K562 (cell line): ENCODE results near the gene LSM4. TPM values are rescaled to one million over a fixed set of nuclear protein-coding genes. Genes with fewer than 3 reads are reported as not detected.

ENCODE experiments used
- CCNT2 ChIP-seq: IDR thresholded peaks from 2 replicates; pipeline ENCODE4 v1.6.1; 2011; ENCODE audit warnings: borderline replicate concordance, low read depth, mild to moderate bottlenecking, moderate library complexity, mixed read lengths, low read length; ENCODE audit not compliant: insufficient read length; ENCODE audit errors: extremely low read depth
- EP400 ChIP-seq: fragments of 450-650 bp; IDR thresholded peaks from 2 replicates; pipeline ENCODE4 v1.6.1; 2017; ENCODE audit warnings: antibody characterized with exemption, mild to moderate bottlenecking, moderate library complexity
- ETS2 ChIP-seq: IDR thresholded peaks from 2 replicates; pipeline ENCODE4 v1.6.1; 2016; ENCODE audit warnings: borderline replicate concordance, missing genetic modification characterization, mild to moderate bottlenecking, moderate library complexity, missing compliant biosample characterization; ENCODE audit not compliant: poor library complexity, severe bottlenecking
- EZH2 ChIP-seq: IDR thresholded peaks from 2 replicates; pipeline ENCODE4 v1.6.1; 2012; ENCODE audit warnings: low read depth, mild to moderate bottlenecking, inconsistent platforms, low read length, borderline replicate concordance
- HBP1 ChIP-seq: fragments of 450-650 bp; formaldehyde crosslinking; IDR thresholded peaks from 2 replicates; pipeline ENCODE4 v1.4.0; 2022; ENCODE audit warnings: missing genetic modification characterization
- HMG20A ChIP-seq: fragments of 450-650 bp; formaldehyde crosslinking; conservative IDR thresholded peaks from 2 replicates; pipeline ENCODE4 v1.4.0; 2020; ENCODE audit warnings: mild to moderate bottlenecking, mixed read lengths
- KAT7 ChIP-seq: sonication (generic); formaldehyde crosslinking; IDR thresholded peaks from 2 replicates; pipeline ENCODE4 v1.8.0; 2022; ENCODE audit warnings: missing genetic modification reagents, mild to moderate bottlenecking, borderline replicate concordance
- NFIX ChIP-seq: fragments of 250-450 bp; sonication (Bioruptor Pico); IDR thresholded peaks from 2 replicates; pipeline ENCODE4 v1.4.0; 2020; ENCODE audit warnings: low read depth, mild to moderate bottlenecking, moderate library complexity
- RREB1 ChIP-seq: fragments of 250-450 bp; sonication (Bioruptor Pico); IDR thresholded peaks from 2 replicates; pipeline ENCODE4 v1.4.0; 2020
- SAP30 ChIP-seq: fragments of 200-600 bp; sonication (generic); IDR thresholded peaks from 2 replicates; pipeline ENCODE4 v1.6.1; 2012; ENCODE audit warnings: borderline replicate concordance, low read depth, mild to moderate bottlenecking, moderate library complexity, low read length, control low read depth, inconsistent platforms; ENCODE audit not compliant: insufficient read depth, poor library complexity, severe bottlenecking
- SNAPC5 ChIP-seq: fragments of 250-450 bp; sonication (Bioruptor Pico); IDR thresholded peaks from 2 replicates; pipeline ENCODE4 v1.8.0; 2021; ENCODE audit warnings: moderate library complexity, mild to moderate bottlenecking, inconsistent platforms
- TBP ChIP-seq: optimal IDR thresholded peaks from 2 replicates; pipeline ENCODE3; 2011; ENCODE audit warnings: low read depth, low read length, improper control_type of control experiment
- TCFL5 ChIP-seq: fragments of 250-450 bp; sonication (Bioruptor Pico); conservative IDR thresholded peaks from 2 replicates; pipeline ENCODE4 v1.6.1; 2021; ENCODE audit warnings: mild to moderate bottlenecking, moderate library complexity, matching md5 sums
- TFAP4 ChIP-seq: sonication (generic); formaldehyde crosslinking; IDR thresholded peaks from 2 replicates; pipeline ENCODE4 v1.8.0; 2022; ENCODE audit warnings: missing genetic modification reagents, mild to moderate bottlenecking, moderate library complexity, borderline replicate concordance
- ZNF449 ChIP-seq: fragments of 250-450 bp; sonication (Bioruptor Pico); IDR thresholded peaks from 2 replicates; pipeline ENCODE4 v1.8.0; 2022; ENCODE audit warnings: moderate library complexity, mild to moderate bottlenecking, inconsistent platforms
- ZNF696 ChIP-seq: fragments of 250-450 bp; sonication (Bioruptor Pico); conservative IDR thresholded peaks from 2 replicates; pipeline ENCODE4 v1.4.0; 2020; ENCODE audit warnings: mild to moderate bottlenecking, moderate library complexity
- polyA plus RNA-seq, 8 experiments: library from polyadenylated mRNA; depleted of rRNA in 4 of 8; stranded (reverse) in 5 of 8; unstranded in 3 of 8; fragments of >200 nt; fragmentation: Nextera tagmentation in 2 of 8; fragmentation: Illumina TruSeq in 1 of 8; extraction: Ambion mirVana in 2 of 8; extraction: Trizol in 1 of 8; gene quantifications; 2 replicates each; pipeline versions ENCODE4 v1.2.1 to v1.2.3, GENCODE V29; 2011 to 2014; ENCODE audit warnings: inconsistent platforms in 1 of 8, missing spikeins in 1 of 8
- total RNA-seq, 7 experiments: library from RNA; depleted of rRNA in 6 of 7; stranded (reverse); fragments of >200 nt in 6 of 7; fragmentation: Illumina TruSeq in 2 of 7; extraction: Trizol in 2 of 7; gene quantifications; 2 replicates each; pipeline versions ENCODE4 v1.2.1 to v1.2.3, GENCODE V29; 2011 to 2021; ENCODE audit warnings: low replicate concordance in 1 of 7

Gene LSM4
- total and polyA plus RNA-seq, 9 of the 15 experiments (the other 6 are each of a cell fraction or from before 2014, with no cell fraction given): 11.9 to 763 (median 202) TPM

GRCh38 chr19:18279516-18280246 lies 43.2 kb downstream of the LSM4 start (continued):
- TF ChIP-seq RREB1 (CRISPR knock-in tag): no peak
- peak; percentile 71 for TF ChIP-seq CCNT2
- no peak for TF ChIP-seq ZNF449 (CRISPR knock-in tag)
- TF ChIP-seq SAP30: no peak
- no peak for TF ChIP-seq TCFL5
- TF ChIP-seq EP400: peak; percentile 61
- peak; percentile 87 for TF ChIP-seq TFAP4
- TF ChIP-seq NFIX (CRISPR knock-in tag): no peak
- no peak for TF ChIP-seq EZH2
- peak; percentile 62 for TF ChIP-seq TBP
- no peak for TF ChIP-seq ZNF696
- no peak for TF ChIP-seq SNAPC5
- TF ChIP-seq KAT7 (CRISPR knock-in tag): 0 out of 2 replicates have a peak, but pooled peaks have one; percentile 38
- peak; percentile 75; the same call in 1 of the 2 replicates for TF ChIP-seq HBP1 (CRISPR knock-in tag)
- TF ChIP-seq ETS2 (tag): no peak
- TF ChIP-seq HMG20A (CRISPR knock-in tag): no peak
